HUES6 (cell line): ENCODE measurements around the gene ZNF436.
"Not testable (repeated sequence)": the region's sequence is repeated elsewhere in the genome, so short reads cannot be mapped to it uniquely, and the experiment has no call there.

ENCODE experiments used
- H3K27ac ChIP-seq: 2 replicates; pipeline ENCODE4 v1.7.0; 2013; ENCODE audit warnings: low read depth, mild to moderate bottlenecking, low read length, inconsistent platforms
- H3K27me3 ChIP-seq: 2 replicates; pipeline ENCODE4 v1.6.1; 2013; ENCODE audit warnings: low read length; ENCODE audit not compliant: control insufficient read depth, insufficient read depth
- H3K36me3 ChIP-seq: 2 replicates; pipeline ENCODE4 v1.6.1; 2013; ENCODE audit warnings: low read length; ENCODE audit not compliant: control insufficient read depth, insufficient read depth
- H3K4me1 ChIP-seq: 2 replicates; pipeline ENCODE4 v1.6.1; 2013; ENCODE audit warnings: low read length; ENCODE audit not compliant: control insufficient read depth, insufficient read depth
- H3K4me3 ChIP-seq: 2 replicates; pipeline ENCODE4 v1.5.1; 2013; ENCODE audit warnings: low read depth, low read length
- H3K9ac ChIP-seq: one replicate; pipeline ENCODE4 v1.6.1; 2013; ENCODE audit warnings: mild to moderate bottlenecking, low read length
- H3K9me3 ChIP-seq: 2 replicates; pipeline ENCODE4 v1.6.1; 2013; ENCODE audit warnings: low read depth, low read length; ENCODE audit not compliant: control insufficient read depth, insufficient read depth

The ZNF436 gene

DNA sequence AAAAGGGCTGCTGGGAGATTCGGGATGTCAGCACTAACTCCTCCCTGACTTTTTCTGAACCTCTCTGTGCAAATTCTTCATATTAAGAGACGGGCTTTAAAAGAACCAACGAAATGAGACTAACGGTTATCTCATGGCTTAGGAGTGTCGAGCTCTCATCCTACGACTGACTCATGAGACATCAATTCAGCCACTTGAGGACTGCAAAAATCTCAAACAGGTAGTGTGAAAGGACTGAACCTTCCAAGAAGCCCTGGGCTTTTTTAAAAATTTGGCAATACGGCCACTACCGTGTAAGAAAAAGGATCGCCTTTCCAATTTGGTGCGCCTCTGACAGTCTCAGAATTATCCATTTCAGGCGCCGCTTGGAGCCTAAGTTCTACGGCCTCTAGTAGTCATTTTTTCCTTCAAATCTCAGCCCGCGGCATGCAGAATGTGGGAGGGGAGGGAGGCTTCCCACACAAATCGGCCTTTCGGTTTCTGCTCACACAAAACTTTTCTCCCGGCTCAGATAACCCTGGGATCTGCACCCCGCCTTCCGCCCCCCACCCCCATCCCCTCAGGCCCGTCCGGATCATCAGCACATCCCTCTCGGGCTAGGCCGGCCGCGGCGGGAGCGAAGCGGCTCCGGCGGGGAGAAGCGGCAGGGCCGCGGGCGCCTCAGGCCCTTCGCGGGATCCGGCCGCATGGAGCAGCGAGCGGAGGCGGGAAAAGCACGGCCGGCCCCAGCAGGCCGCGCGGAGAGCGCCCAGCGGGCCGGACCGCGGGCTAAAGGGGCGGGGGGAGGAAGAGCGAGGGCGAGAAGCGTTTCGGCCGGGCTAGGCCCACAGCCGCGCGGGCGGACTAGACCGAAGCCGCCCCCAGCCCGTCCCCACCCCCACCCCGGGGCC lies 26.2 kb downstream of the ZNF436 start:
- Histone ChIP-seq H3K4me1 (peaks cover 28% of the 10 kb centered on the region; the same call in 1 of the 2 replicates), H3K9me3 (no peaks in the 10 kb centered on the region), H3K9ac (peak overlapping the region; percentile 97), H3K4me3 (peak overlapping the region; percentile 98), H3K27ac (peak overlapping the region; percentile 96), H3K36me3 (peaks cover 9% of the 10 kb centered on the region), H3K27me3 (peaks cover 24% of the 10 kb centered on the region)

DNA sequence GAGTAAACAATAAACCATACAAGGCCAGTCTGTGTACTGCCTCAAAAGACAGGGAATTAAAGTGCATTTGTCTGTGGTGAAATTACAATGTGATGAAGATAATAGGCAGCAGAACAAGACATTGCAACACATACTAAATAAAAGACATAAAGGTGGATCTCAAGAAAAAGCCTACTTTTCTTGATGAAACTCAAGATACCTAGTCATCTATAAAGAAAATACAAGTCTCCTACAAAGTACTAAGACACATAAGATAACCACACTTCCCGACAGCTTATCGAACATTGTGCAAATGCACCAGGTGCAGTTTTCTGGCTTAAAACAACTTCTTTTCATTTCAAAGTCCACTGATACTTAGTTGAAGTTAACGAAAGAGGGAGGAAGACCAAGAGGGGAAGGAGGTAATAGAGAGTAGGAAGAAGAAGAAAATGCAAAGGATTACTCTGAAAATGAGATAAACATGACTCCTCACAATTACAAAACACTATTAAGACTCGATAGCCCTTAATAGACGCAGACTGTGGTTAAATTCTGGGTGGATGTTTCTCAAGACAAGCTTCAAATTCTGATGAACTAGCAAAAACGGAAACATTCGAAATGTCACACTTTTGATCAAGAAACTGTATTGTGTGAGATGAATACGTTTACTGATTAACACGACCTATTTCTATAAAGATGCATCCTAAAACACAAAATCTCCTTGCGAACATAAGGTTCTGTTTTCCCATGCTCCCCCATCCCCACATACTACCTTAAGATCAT lies 27.5 kb downstream of the ZNF436 start:
- Histone ChIP-seq H3K27me3 (peaks cover 11% of the 10 kb centered on the region), H3K4me1 (peaks cover 28% of the 10 kb centered on the region; the same call in 1 of the 2 replicates), H3K9me3 (no peaks in the 10 kb centered on the region), H3K36me3 (peaks cover 22% of the 10 kb centered on the region), H3K27ac (no peak overlapping the region), H3K4me3 (peak overlapping the region; percentile 98), H3K9ac (peak overlapping the region; percentile 97)

DNA sequence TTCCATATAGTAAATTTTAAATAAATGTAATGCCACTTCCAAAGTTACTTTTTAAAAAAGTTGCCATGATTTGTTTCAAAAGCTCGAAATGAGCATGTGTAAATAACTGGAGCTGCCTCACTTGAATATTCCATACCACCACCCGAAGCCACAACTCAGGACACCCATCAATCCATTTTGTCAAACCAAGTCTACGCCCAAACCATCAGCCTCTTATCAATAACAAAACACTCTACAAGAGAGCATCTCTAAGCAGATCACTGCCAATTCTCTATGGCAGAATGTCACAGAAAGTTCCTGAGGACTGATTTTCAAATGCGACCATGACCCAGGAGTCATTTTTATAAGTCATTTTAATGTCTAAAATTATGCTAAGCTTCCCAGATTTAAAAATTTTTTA lies 30.0 kb downstream of the ZNF436 start:
- Histone ChIP-seq H3K9me3 (no peaks in the 10 kb centered on the region), H3K9ac (no peak overlapping the region), H3K27me3 (no peaks in the 10 kb centered on the region), H3K27ac (no peak overlapping the region), H3K4me1 (peaks cover 22% of the 10 kb centered on the region; the same call in 1 of the 2 replicates), H3K4me3 (no peak overlapping the region), H3K36me3 (peaks cover 41% of the 10 kb centered on the region)

DNA sequence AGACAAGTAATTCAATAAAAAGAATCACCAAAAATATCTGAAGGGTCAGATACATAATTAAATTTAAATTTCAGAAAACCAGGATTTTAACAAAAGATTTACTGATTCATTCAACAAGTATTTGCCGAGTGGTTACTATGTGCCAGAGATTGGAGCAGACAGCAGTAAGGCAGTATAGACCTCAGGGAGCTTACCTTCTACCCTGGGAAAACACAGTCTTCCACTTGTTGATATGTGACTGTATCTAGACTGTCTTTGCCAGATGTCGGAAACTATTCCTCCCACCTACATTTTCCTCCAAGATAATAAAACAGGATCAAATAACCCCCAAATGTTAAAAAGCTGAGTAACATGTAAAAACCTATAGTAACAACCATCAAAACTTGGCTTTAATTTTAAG lies 31.8 kb downstream of the ZNF436 start:
- H3K4me1 ChIP-seq = peaks cover 22% of the 10 kb centered on the region; the same call in 1 of the 2 replicates
- no peak overlapping the region for H3K9ac ChIP-seq
- H3K27ac ChIP-seq = no peak overlapping the region
- H3K36me3 ChIP-seq = peaks cover 57% of the 10 kb centered on the region
- no peaks in the 10 kb centered on the region for H3K27me3 ChIP-seq
- no peaks in the 10 kb centered on the region for H3K9me3 ChIP-seq
- H3K4me3 ChIP-seq = no peak overlapping the region

DNA sequence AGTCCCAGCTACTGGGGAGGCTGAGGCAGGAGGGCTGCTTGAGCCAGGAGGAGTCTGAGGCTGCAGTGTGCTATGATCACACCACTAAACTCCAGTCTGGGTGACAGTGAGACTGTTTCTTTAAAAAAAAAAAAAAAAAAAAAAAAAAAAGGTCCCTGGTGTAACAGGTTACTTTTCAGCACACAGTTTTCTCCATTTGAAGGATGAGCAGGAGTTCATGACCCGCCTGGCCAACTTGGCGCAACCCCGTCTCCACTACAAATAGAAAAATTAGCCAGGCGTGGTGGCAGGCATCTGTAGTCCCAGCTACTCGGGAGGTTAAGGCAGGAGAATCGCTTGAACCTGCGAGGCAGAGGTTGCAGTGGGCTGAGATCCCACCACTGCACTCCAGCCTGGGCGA lies 37.9 kb downstream of the ZNF436 start:
- H3K4me3 ChIP-seq = no peak overlapping the region
- H3K4me1 ChIP-seq = no peaks in the 10 kb centered on the region
- peaks cover 91% of the 10 kb centered on the region for H3K36me3 ChIP-seq
- H3K9me3 ChIP-seq = no peaks in the 10 kb centered on the region
- H3K27me3 ChIP-seq = no peaks in the 10 kb centered on the region
- no peak overlapping the region for H3K9ac ChIP-seq
- no peak overlapping the region for H3K27ac ChIP-seq

DNA sequence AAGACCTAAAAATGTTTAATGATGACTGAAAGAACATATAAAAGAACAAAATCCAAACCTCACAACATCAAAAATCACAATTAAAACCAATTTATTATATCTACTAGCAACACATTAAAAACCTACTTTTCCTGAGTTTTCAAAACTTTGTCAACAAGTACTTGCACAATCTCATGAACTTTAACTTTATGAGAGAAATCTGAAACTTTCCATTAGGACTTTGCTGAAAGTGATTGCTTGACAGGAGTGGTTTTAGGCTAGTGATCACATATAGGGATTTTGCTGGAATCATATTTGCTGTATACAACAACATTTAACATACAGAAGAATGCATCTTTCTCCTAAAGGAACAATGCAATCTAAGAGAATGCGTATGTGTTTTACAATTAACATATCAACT lies 38.8 kb downstream of the ZNF436 start:
- Histone ChIP-seq H3K9ac (no peak overlapping the region), H3K27me3 (no peaks in the 10 kb centered on the region), H3K4me3 (no peak overlapping the region), H3K27ac (no peak overlapping the region), H3K9me3 (no peaks in the 10 kb centered on the region), H3K4me1 (no peaks in the 10 kb centered on the region), H3K36me3 (peaks cover 94% of the 10 kb centered on the region)

DNA sequence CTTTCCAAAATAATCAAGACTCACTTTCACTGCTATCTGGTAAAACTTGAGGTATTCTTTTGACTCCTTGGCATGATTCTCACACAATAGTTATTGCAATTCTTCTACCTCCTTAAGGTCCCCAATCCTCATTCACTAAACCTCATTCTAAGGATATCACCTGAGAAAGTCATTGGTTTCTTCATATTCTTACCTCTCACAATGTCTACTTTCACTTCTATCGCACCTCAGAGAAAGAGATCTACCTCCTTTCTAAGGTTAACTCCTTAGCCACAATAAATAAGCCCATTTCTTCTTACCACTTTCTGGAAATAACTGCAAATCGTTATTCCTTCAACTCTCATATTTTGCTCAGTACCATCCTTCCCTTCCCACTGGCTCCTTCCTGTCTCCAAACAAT lies 44.2 kb downstream of the ZNF436 start:
- Histone ChIP-seq H3K9me3 (no peaks in the 10 kb centered on the region), H3K4me1 (no peaks in the 10 kb centered on the region), H3K27me3 (no peaks in the 10 kb centered on the region), H3K27ac (no peak overlapping the region), H3K9ac (no peak overlapping the region), H3K4me3 (no peak overlapping the region), H3K36me3 (peaks cover 82% of the 10 kb centered on the region)

DNA sequence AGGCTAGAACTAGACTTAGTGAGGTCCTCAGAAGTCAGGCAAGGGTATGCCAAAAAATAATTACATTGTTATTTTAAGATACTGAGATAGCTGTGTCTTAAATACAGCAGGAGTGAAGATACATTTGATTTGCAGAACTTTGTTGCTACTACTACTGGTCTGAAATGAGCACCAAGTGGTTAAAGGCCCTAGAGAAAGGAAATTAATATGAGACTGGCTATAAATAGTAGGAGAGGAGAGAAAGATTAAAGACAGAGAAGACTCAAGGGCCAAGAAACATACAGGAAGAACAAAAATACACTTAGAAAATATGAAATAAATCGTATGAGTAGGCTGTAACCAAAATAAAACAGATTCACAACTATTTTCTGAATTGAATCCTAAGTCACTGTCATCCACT lies 46.9 kb downstream of the ZNF436 start:
- Histone ChIP-seq H3K4me3 (no peak overlapping the region), H3K27me3 (no peaks in the 10 kb centered on the region), H3K4me1 (no peaks in the 10 kb centered on the region), H3K36me3 (peaks cover 81% of the 10 kb centered on the region), H3K9me3 (no peaks in the 10 kb centered on the region), H3K9ac (no peak overlapping the region), H3K27ac (no peak overlapping the region)

DNA sequence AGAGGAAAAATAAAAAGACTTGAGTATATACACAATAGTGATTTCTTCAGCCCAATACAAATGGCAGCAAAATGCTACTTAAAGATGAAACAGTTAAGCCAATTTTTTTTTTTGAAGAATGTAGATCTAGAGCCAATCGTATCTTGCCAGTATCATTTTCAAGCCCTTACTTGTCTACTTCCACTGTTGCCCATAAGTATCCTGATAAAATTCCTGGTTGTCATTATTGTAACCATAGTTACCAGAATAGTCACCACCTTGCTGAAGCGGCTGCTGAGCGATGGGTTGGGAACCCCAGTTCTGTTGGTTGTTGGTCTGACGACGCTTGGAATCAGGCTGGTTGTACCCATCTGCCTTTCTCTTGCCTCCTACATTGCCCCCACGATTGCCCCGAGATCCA lies 59.4 kb downstream of the ZNF436 start:
- H3K9me3 ChIP-seq, H3K27ac ChIP-seq, H3K4me1 ChIP-seq, H3K4me3 ChIP-seq, H3K9ac ChIP-seq, H3K27me3 ChIP-seq: not testable (repeated sequence)
- peaks cover 76% of the 10 kb centered on the region for H3K36me3 ChIP-seq
